Measurements from ENCODE around the gene EDN2. TPM values are rescaled to one million over a fixed set of nuclear protein-coding genes. Genes with fewer than 3 reads are reported as not detected.

Gene EDN2
- total RNA-seq, 2 donors from 2014 or later, result not detected

GRCh38 chr1:41429641-41430035, 54.8 kb downstream of the EDN2 start:
- Mint-ChIP-seq H3K9me3 (no peaks in the 10 kb centered on the region), H3K4me1 (no peaks in the 10 kb centered on the region), H3K36me3 (ENCODE audit: low read depth) (no peaks in the 10 kb centered on the region), H3K27me3 (peaks cover 20% of the 10 kb centered on the region), H3K4me3 (no peak overlapping the region), H3K27ac (no peak overlapping the region)
- ATAC-seq (replicated peaks), result no peak

Other genes starting within 250 kb of the EDN2 start
- 10 to 100 TPM; 23.2 to 27.5 TPM for gene SCMH1, start 242.4 kb downstream of the EDN2 start, total RNA-seq
- under 1 TPM; 0.11 to 0.26 TPM for gene FOXO6, start 123.2 kb downstream of the EDN2 start, total RNA-seq